NCI-H748 (cell line): ENCODE measurements around the gene PSME4.
"Not testable (repeated sequence)": the region's sequence is repeated elsewhere in the genome, so short reads cannot be mapped to it uniquely, and the experiment has no call there.

Experiments
- DNase-seq: peaks from one replicate; lab custom pipeline; 2025; ENCODE audit not compliant: unreplicated experiment; lab: John Stamatoyannopoulos, UW

The PSME4 gene

DNA sequence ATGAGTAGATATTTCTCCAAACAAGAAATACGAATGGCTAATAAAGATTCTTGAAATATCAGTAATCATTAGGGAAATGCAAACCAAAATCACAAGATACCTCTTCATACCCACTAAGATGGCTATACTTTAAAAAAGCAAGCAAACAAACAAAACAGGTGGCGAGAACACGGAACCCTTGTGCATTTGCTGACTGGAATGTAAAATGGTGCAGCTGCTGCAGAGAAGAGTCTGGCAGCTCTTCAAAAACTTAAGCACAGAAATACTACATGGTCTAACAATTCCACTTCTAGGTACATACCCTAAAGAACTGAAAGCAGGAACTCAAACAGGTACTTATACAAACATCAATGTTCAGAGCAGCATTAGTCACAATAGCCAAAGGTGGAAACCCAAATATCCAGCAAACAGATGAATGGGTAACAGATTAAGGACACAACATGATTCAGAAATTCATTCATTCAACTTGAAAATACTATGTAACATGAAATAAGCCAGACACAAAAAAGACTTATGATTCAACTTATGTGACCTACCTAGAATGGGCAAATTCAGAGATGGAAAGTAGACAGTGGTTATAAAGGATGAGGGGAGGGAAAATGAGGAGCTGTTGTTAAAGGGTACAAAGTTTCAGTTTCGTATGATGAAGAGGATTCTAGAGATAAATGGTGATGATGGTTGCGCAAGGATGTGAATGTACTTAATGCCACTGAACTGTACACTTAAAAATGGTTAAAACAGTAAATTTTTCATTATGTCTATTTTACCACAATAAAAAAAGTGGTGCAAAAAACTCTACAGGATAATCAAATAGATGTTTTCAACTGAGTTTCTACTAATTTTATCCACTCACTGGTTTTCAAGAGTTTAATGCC, 84.2 kb downstream of the PSME4 start:
- DNase-seq: no peak

DNA sequence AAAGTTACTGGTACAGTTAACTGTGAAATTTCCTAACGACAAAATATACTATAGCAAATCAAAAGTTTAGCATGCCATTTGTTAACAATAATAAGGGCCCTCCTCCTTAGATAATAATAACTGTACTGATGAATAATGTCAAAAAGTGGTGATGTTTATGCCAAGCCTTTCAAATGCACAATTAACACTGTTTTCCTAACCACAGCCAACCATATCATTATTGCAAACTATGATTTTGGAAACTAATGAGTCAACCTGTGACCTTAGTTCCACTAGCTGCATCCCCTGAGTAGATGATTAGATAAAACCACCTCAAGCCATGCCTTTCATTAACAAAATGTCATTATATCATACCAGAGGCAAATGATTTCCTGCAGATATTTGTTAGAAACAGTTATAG, 85.9 kb downstream of the PSME4 start:
- DNase-seq: no peak

DNA sequence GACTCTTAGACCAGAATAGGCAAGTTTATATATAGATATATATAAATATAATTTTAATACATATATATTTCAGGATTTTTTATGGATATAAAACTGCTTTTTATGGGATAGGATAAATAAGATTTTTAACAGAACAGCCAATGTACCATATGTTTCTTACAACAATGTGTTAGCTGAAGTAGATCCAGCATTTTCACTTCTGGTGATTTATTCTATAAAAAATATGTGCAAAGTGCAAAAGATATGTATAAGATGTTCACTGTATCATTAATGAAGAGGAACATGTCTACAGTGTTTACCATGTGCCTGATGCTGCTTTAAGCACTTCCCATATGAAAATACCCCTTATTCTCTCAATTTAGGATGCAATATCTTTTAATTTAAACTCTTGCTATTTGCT, 88.8 kb downstream of the PSME4 start:
- DNase-seq: no peak

DNA sequence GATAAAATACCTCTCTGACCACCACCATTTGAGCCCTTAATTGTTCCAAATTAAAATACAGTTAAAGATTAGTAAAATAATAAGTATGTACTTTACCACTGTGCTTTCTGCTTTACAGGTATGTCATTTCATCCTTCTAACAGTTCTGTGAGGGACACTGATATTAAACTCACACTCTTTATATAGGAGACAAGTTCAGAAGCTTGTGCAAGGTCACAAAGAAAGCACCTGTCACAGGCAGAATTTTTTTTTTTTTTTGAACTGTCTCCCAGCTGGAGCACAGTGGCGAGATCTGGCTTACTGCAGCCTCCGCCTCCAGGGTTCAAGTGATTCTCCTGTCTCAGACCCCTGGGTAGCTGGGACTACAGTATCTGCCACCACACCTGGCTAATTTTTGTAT, 89.4 kb downstream of the PSME4 start:
- DNase-seq: no peak

DNA sequence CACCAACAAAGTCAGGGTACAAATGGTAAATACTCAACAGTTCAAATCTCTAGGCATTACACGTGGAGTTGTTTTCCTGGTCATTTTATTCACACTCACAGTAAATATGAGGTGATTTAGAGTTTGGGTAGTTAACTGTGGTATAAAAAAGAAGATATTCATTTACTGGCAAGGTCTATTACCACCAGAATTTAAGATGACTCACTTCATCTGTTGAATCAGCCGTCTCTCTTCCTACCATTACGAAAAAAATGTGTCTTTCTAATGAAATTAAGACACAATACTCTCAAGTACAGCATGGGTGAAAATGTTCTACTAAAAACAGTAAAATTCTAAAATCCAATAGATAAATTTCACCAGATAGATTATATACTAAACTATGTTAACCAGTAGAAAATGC, 90.0 kb downstream of the PSME4 start:
- DNase-seq: no peak

DNA sequence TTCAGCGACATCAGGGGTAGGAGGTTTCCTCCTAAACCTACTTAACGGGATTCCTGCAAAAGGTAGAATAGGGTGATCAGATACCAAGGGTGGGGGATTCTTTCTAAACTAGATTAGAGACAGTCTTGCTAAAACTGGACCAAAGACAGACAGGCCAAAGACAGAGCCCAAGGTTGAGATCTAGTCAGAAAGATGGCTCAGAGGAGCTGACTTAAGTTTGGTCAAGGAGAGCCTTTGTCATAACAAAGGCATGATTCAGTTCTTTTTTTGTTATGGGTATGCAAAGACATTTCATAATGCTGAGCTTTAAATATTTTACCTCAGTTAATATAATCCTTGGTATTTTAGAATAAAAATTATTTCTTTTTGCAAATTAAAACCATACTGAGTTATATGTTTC, 93.2 kb downstream of the PSME4 start:
- no peak for DNase-seq

DNA sequence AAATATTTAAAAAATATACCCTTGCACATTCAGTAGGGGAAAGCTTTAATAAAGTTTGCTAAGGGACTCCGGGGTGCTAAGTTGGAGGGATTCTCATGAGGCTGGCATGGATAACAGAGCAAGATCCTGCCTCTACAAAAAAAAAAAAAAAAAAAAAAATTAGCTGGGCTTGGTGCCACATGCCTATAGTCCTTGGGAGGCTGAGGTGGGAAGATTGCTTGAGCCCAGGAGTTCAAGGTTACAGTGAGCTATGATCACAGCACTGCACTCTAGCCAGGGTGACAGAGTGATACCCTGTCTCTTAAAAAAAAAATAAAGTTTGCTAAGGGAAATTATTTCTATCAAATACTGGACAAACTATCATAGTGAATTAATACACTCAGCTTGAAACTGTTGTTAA, 93.7 kb downstream of the PSME4 start:
- DNase-seq: no peak

DNA sequence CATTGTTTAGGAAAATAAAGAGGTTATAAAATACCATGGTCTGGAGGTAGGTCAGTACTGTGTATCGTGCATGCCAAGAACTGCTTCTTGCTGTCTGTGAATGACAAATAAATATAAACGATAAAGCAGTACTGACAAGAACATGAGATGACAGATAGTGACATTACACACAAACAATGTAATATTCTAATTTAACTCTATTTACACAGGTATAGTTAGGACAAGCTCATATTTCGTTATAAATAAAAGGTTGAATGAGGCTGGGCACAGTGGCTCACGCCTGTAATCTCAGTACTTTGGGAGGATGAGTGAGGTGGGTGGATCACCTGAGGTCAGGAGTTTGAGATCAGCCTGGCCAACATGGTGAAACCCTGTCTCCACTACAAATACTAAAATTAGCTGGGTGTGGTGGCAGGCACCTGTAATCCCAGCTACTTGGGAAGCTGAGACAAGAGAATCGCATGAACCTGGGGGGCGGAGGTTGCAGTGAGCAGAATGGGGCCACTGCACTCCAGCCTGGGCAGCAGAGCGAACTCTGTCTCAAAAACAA, 96.3 kb downstream of the PSME4 start:
- DNase-seq: no peak

DNA sequence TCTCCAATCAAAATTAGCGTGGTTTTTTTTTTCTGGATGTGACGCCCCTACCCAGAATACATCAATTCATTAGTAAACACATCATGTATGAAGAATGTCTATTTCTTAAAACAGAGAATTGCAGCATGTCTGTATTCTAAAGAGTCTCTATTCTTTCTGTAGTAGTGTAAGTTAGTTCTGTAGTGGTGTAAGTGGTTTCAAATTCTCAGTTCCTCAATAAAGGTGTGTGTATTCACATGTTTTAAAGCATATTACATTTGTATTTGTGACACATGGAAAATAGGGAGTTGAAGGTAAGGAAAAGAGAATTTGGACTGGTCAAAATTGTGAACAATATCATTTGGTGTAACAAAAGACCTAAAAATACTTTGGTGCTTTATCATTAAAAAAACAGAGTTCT, 103.0 kb downstream of the PSME4 start:
- DNase-seq: no peak

DNA sequence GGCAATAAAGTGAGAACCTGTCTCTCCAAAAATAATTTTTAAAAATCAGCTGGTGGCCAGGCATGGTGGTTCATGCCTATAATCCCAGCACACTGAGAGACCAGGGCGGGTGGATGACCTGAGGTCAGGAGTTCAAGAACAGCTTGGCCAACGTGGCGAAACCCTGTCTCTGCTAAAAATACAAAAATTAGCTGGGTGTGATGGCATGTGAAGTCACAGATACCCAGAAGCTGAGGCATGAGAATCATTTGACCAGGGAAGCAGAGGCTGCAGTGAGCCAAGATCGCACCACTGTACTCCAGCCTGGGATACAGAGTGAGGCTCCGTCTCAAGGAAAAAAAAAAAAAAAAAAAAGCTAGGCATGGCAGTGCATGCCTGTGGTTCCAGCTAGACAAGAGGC, 103.6 kb downstream of the PSME4 start:
- DNase-seq: no peak

DNA sequence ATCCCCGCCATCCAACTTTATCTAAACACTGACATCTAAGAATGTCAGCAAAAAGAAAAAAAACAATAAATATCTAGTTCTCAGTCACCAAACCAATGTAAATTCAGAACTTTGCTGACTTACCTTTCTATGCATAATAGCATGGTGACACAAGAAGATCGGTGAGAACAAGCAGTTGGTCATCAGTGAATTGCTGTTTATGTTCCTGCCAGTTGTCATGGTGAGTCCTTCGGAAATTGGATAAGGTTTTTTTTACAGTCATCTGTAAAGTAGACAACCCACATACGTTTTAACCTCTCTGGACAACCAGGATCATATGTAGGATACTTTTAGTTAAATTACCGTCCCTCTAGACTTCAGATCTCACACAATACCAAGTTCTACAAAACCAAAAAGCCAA, 104.8 kb downstream of the PSME4 start:
- DNase-seq: no peak

DNA sequence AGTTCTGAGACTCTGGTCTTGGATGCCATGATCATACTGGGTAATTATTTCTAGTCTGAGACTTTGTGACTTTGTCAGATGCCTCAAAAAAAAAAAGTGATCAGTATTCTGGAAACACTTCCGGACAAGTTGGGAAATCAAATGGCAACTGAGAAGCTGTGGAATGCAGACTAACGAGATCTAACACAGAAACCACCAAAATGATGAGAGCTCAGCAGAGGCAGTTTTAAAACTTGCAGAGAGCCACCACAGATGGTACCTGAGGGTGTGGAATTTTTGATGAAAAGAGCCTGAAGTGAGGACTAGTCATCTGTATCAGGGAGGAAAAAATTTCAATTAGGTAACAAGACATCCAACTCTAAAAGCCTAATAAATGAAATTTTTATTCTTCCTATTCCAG, 105.5 kb downstream of the PSME4 start:
- no peak for DNase-seq

DNA sequence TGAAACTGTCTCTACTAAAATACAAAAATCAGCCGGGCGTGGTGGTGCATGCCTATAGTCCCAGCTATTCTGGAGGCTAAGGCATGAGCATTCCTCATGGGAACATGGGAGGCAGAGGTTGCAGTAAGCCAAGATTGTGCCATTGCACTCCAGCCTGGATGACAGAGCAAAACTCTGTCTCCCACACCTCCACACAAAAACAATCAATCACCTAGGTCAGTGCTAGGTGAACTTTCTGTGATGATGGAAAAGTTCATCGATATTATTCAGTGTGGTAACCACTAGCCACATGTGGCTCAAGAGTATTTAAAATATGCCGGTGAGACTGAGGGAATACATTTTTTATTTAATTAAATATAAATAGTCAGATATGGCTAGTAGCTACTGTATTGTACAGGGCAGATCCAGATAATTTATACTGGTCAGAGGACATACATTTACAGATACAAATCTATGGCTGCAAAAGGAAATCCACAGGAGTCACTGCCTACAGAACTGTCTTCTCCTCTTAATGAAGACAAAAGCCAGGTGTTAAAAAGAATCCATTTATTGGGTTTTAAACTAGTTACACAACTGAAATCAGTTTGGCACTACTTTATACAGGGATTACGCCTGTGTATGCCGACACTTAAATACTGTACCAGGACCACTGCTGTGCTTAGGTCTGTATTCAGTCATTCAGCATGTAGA, 107.1 kb downstream of the PSME4 start:
- no peak for DNase-seq

DNA sequence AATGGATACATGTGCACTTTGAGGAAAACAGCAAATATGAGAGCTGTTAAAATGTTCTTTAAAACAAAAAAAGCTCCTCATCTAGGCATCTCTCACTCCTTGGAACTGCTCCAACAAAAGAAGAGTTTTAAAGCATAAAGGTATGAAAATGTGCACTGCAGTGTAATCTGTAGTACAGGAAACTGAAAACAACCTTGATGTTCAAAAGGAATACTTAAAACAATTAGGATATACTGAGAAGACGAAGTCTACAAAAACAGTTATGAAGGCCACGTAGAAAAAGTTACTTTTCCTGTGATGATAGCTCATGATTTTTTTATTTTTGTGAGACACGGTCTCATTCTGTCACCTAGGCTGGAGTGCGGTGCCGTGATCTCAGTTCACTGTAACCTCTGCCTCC, 109.0 kb downstream of the PSME4 start:
- DNase-seq: no peak

DNA sequence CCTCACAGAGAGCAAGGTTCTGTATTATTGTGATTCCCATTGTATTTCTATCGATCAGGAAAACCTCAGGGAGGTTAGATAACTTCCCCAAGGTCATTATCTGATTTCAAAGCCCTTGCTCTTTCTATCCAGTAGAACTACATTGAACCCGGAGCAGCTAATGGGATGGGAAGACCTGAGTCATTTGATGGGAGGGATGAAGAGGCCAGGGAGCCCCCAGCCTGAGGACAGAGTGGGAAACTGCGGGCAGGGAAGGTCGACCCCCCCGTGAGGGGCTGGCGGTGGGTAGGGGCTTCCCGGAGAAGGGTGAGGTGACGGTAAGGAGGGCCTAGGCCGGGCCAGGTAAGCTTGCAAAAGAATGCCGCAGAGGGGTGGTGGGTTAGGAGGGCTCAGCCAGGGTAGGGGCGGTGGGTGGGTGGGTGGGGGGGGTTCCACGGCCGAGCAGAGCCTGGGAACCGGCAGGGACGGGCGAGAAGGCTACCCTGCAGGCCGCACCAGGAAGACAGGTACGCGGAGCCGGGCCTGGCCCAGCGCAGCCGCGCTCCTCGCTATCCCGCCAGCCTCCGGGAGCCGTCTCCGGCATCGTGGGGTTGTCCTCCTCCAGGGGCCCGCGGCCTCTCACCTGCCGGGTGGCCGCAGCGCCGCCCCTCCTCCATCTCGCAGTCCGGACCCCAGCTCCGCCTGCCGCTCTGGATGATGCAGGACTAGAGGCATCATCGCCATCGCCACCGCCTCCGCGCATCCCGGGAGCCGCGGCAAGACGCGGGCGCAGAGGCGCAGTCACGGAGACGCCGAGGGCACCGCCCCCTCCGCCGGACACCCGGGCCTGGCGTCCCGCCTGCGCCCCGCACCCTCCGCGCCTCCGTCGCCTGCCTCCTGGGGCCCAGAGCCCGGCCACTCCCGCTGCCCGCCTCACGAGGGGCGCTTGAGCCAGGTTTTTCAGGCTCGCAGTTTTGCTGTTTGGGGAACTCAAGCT, 111.3 kb downstream of the PSME4 start, which contains the start of gene GPR75:
Gene GPR75, minus strand, starts transcription at position 762 of the 976 bp plus-strand sequence. CDS start 5,211 bp downstream, outside the sequence.
- no peak for DNase-seq

DNA sequence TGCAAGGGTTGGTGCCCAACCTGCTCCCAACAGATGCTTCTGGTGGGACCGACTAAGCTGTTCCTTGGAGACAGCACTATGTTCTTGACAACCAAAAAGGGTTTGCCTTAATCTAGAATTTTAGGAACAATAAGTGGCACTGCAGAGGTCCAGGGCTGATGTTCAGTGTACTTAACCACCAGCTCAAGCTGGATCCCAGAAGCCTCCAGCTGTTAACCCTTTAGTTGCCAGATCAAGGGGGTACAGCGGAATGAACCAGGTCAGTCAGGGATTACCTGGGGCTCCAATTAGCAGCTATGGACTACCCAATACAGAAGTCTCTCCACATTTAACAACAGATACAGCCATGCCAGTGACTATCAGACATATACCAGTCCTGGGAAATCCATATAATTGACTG, 114.5 kb downstream of the PSME4 start:
- no peak for DNase-seq

DNA sequence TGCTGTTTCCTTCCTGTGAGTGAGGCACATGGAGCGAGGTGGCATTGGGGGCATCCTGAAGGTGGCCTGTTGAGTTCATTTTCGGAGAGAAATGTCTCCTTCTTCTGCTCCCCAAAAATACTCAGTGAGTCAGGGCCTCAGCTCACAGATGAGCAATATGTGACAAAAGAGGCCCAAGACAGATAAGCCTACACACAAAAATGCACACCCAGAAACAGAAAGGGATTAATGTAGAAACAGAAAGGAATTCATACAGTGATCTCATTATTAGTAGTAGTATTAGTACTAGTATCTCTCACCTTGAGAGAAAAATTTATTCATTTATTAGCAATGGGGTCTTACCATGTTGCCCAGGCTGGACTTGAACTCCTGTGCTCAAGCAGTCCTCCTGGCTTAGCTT, 116.1 kb downstream of the PSME4 start:
- no peak for DNase-seq

DNA sequence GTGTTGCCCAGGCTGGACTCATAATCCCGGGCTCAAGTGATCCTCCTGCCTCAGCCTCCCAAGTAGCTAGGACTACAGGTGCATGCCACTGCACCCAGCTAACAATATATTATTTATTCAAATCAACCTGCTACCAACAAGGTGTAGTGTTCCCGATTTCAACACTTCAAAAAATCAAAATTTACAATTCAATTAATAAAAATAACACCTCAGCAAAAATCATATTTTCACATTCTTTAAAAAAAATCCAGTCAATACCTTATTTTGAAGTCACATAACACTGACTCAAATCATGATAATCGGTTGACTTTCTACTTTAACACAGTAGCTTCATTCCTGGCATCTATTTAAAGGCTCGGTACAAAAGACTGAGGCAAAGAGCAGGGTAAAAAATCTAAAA, 118.3 kb downstream of the PSME4 start:
- no peak for DNase-seq

DNA sequence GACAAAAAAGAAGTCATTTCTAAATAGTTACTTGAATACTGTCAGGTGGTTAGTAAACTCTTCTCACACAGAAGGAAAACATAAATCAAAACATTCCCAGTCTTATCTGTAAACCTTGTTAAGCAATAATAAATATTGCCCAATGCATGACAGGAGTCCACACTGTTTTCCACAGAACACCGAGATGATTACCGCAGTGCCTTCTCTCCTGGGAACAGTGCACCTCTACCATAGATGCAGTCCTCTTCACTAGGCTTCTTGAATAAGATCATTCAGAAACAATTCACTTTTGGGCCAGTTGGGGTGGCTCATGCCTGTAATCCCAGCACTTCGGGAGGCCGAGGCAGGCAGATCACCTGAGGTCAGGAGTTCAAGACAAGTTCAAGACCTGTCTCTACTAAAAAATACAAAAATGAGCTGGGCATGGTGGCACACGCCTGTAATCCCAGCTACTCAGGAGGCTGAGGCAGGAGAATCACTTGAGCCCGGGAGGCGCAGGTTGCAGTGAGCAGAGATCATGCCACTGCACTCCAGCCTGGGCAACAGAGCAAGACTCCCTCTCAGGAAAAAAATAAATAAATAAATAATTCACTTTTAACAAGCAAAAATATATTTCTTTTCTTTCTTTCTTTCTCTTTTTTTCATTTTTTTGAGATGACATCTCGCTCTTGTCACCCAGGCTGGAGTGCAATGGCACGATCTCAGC, 119.6 kb downstream of the PSME4 start:
- not testable (repeated sequence) for DNase-seq

DNA sequence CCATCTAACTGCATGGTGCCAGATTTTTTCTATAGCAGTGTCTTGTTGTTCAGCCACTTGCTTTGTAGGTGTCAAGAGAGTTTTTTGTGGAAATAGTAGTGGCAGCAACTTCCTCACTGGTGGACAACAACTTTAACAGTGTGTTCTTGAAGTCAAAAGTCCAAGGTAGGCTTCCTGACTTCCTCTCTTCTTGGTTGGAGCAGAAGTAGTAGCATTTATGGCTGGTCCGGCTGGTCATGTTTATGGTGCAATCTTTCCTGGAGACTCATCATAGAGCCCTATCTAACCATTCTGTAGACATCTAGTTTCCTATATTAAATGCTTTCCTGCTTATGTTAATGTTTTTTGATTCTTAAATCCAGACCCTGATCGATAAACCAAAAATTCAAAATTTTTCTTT, 122.7 kb downstream of the PSME4 start:
- DNase-seq: no peak
